ENCODE results near the gene BARD1.
A peak's percentile ranks its signal among the peaks of the same experiment; 100 is the strongest.
"Not testable (repeated sequence)": the region's sequence is repeated elsewhere in the genome, so short reads cannot be mapped to it uniquely, and the experiment has no call there.

The BARD1 gene

GRCh38 chr2:214808981-214809750 lies at the start of gene BARD1:
TSS of gene BARD1 (minus strand) at chr2:214809683. CDS start at chr2:214809569, 114 bp downstream.
- DNase-seq: peak; percentile 40

GRCh38 chr2:214856137-214856536 lies 46.7 kb upstream of the BARD1 start:
- DNase-seq: no peak

GRCh38 chr2:214853906-214854305 lies 44.4 kb upstream of the BARD1 start:
- no peak for DNase-seq

- DNase-seq: no peak
These were observed 34.3 kb upstream of the BARD1 start for GRCh38 chr2:214843823-214844222.

GRCh38 chr2:214839464-214839863 lies 30.0 kb upstream of the BARD1 start:
- DNase-seq: no peak

GRCh38 chr2:214837466-214837865 lies 28.0 kb upstream of the BARD1 start:
- DNase-seq: no peak

- DNase-seq: no peak
These were observed 27.1 kb upstream of the BARD1 start for GRCh38 chr2:214836568-214836967.

GRCh38 chr2:214830794-214831346 lies 21.4 kb upstream of the BARD1 start:
- DNase-seq: no peak

- DNase-seq: no peak
These were observed 6.6 kb upstream of the BARD1 start for GRCh38 chr2:214816008-214816533.

GRCh38 chr2:214810671-214811070 lies 1.2 kb upstream of the BARD1 start:
- DNase-seq: no peak

GRCh38 chr2:214809751-214810564 lies 475 bp upstream of the BARD1 start:
- peak; percentile 97 for DNase-seq

GRCh38 chr2:214807653-214808052 lies 1.8 kb downstream of the BARD1 start:
- DNase-seq: no peak

- DNase-seq: no peak
These were observed 7.6 kb downstream of the BARD1 start for GRCh38 chr2:214801768-214802397.

- DNase-seq: no peak
These were observed 8.4 kb downstream of the BARD1 start for GRCh38 chr2:214801068-214801467.

GRCh38 chr2:214800180-214800579 lies 9.3 kb downstream of the BARD1 start:
- no peak for DNase-seq

GRCh38 chr2:214796911-214797310 lies 12.6 kb downstream of the BARD1 start:
- no peak for DNase-seq

GRCh38 chr2:214783181-214783580 lies 26.3 kb downstream of the BARD1 start:
- not testable (repeated sequence) for DNase-seq

GRCh38 chr2:214782671-214783070 lies 26.8 kb downstream of the BARD1 start:
- no peak for DNase-seq

- no peak for DNase-seq
These were observed 28.3 kb downstream of the BARD1 start for GRCh38 chr2:214781226-214781625.

- no peak for DNase-seq
These were observed 33.5 kb downstream of the BARD1 start for GRCh38 chr2:214775971-214776370.

- no peak for DNase-seq
These were observed 35.4 kb downstream of the BARD1 start for GRCh38 chr2:214774108-214774507.

- no peak for DNase-seq
These were observed 37.0 kb downstream of the BARD1 start for GRCh38 chr2:214772443-214773015.

GRCh38 chr2:214765180-214765579 lies 44.3 kb downstream of the BARD1 start:
- DNase-seq: no peak
